ENCODE data around the gene PRG2. TPM values are rescaled to one million over a fixed set of nuclear protein-coding genes. Genes with fewer than 3 reads are reported as not detected.

The PRG2 gene
- total RNA-seq, 4 donors from 2014 or later: 1.0 TPM; not detected in 3

GRCh38 chr11:57408771-57409170 lies 18.3 kb upstream of the PRG2 start:
- TF ChIP-seq CTCF (IDR thresholded peaks at IDR 0.05; ENCODE audit: low read depth): no peak

- TF ChIP-seq CTCF (IDR thresholded peaks at IDR 0.05; ENCODE audit: low read depth): no peak
Observed at GRCh38 chr11:57407941-57408475, 17.6 kb upstream of the PRG2 start.

- TF ChIP-seq CTCF (IDR thresholded peaks at IDR 0.05; ENCODE audit: low read depth): no peak
Observed at GRCh38 chr11:57407010-57407920, 16.8 kb upstream of the PRG2 start.

GRCh38 chr11:57406337-57406904 lies 16.0 kb upstream of the PRG2 start:
- no peak for TF ChIP-seq CTCF (IDR thresholded peaks at IDR 0.05; ENCODE audit: low read depth)

- no peak for TF ChIP-seq CTCF (IDR thresholded peaks at IDR 0.05; ENCODE audit: low read depth)
Observed at GRCh38 chr11:57405271-57405860, 14.9 kb upstream of the PRG2 start.

- TF ChIP-seq CTCF (IDR thresholded peaks at IDR 0.05; ENCODE audit: low read depth): no peak
Observed at GRCh38 chr11:57403802-57404147, 13.3 kb upstream of the PRG2 start.

All from subcutaneous adipose tissue (tissue), 4 donors.